Erythroblast (primary cell): ENCODE data around the gene WFIKKN2.
"Not testable (repeated sequence)": the region's sequence is repeated elsewhere in the genome, so short reads cannot be mapped to it uniquely, and the experiment has no call there.

Experiments
- DNase-seq, 2 experiments: peaks; one replicate each; lab custom pipeline; 2025; lab: John Stamatoyannopoulos, UW
- GATA1 ChIP-seq: IDR thresholded peaks from 2 replicates; pipeline ENCODE4 v1.6.1; 2011; ENCODE audit warnings: low read depth, mild to moderate bottlenecking, control low read depth, low read length, moderate library complexity
- POLR2A ChIP-seq: IDR thresholded peaks from 2 replicates; pipeline ENCODE4 v1.6.1; 2011; ENCODE audit warnings: mild to moderate bottlenecking, low read length

The WFIKKN2 gene

DNA sequence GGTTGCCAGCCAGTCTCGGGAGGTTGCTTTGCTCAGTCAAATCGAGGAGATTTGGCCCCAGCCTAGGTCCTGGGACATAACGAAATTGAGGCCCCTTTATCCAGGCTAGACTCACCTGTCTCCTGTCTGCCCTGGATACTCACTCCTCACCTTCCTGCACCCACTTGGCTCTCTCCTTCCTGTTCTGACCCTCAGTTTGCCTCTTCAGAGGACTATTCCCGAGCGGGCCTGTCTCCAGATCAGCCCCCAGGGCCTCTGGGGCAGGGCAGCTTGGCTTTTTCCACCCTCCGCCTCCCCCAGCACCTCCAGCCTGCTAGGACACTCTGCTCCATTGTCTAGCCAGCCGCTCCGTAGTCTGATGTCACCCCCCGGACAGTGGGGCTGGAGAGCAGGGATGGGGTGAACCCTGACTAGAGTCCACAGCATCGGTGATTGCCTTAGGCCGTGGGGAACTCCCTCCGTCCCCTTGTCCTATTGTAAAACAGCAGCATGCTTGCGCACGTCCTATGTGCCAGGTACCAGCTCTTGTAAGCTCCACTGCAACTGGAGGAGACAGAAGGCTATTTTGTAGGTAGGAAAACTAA lies 8.8 kb downstream of the WFIKKN2 start:
- TF ChIP-seq POLR2A, result no peak
- no peak for TF ChIP-seq GATA1

DNA sequence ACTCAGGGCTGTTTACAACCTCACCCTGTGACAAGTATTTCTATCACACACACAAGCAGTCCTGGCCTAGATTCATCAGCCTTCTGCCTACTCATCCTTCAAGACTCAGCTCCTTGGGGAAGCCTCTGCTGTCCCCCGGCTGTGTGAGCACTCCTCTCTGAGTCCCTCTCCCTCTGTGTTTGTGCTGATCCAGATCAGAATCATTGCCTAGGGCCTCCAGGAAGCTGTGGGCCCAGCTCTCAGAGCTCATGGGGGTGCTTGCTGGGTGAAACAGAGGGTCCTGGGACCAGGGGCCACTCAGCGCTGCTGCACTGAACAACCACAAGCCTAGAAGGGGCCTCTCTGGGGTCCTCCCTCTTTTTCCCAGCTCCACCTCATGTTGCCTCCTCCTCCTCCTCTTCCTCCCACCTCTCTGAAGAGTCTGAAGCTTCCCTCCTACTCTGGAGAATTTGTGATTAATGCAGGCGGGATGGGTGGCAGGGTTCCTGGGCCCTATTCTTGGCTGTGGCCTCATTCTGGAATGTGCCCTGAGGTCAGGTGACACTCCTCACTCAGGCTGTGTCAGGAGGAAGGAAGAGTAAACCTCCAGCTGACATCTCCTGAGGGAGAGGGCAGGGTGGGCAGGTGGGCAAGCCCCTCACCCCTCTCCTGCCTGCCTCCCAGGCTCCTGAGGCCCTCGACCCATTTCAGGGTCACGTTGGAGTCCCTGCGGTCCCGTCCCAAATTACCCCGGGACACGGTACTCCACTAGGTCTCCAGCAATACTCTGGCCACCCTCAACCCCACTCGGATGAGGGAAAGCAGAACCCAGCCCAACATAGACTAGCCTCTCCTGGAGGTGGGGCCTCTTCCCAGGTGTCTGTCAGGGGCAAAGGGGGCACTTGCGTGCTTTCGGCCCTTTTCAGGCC lies 10.1 kb downstream of the WFIKKN2 start:
- DNase-seq, result peak in 1 of 2 experiments; percentile 24
- TF ChIP-seq POLR2A, result no peak
- TF ChIP-seq GATA1, result no peak

More for the DNA sequence above, 8.8 kb downstream of the WFIKKN2 start:
- DNase-seq, result no peak

DNA sequence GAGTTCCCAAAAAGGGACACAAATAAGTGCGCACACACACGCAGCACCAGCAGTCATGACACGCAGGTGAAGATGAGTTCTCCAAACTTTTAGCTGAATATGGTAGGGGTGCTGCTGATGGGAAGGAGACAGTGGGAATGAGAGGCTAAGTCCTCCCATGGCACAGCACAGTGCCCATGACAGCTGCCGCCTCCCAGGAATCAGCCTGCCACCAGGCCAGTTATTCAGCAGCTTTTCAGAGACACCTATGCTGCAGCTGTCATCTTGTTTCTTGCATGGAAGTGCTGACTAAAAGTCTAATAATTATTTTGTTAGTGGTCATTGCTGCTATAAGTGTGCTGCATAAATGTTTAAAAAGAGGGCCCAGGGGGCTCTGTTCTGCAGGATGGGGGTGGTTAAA lies 12.2 kb downstream of the WFIKKN2 start:
- TF ChIP-seq GATA1 (no peak), POLR2A (no peak)
- DNase-seq, result no peak

DNA sequence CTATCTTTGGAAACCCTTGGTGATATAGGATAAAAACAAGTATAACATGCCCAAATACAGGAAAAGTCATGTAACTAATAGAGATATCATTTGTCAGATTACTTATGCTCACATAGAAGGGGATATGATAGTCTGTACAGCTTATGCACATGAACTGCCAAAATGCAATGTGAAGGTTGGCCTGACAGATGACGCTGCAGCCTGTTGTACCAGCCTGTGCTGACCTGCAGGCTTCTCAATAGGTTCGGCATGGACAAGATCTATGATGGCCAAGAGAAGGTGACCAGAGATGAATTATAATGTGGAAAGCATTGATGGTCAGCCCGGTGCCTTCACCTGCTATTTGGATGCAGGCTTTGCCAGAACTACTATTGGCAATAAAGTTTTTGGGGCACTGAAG lies 12.7 kb downstream of the WFIKKN2 start:
- DNase-seq, result no peak
- TF ChIP-seq GATA1, result no peak
- TF ChIP-seq POLR2A, result no peak

DNA sequence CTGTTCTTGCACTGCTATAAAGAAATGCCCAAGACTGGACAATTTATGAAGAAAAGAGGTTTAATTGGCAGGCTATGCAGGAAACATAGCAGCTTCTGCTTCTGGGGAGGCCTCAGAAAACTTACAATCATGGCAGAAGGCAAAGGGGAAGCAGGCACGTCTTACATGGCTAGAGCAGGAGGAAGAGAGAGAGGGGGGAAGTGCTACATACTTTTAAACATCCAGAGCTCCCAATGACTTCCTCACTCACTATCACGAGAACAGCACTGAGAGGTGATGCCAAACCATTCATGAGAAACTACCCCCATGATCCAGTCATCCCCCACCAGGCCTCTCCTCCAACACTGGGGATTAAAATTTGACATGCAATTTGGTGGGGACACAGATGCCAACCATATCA lies 13.3 kb downstream of the WFIKKN2 start:
- no peak for DNase-seq
- TF ChIP-seq GATA1, result no peak
- TF ChIP-seq POLR2A, result no peak

DNA sequence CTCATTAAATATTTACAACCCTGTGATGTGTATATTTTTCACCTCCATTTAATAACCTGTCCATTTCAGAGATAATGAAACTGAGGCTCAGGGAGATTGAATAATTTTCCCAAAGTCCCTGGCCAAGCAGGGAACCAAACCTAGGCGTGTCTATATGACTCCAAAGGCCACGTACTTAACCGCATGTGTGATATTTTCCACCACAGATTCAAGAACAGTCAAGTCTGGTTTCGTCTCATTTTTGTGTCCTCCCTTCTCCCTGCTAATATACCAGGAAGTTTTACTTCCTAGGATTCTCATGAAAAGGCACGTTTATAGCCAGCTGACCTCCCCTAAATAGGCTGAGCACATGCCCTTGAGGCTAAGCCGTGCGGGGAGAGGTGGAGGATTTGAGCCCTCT lies 15.3 kb downstream of the WFIKKN2 start:
- no peak for TF ChIP-seq POLR2A
- TF ChIP-seq GATA1, result no peak
- no peak for DNase-seq

DNA sequence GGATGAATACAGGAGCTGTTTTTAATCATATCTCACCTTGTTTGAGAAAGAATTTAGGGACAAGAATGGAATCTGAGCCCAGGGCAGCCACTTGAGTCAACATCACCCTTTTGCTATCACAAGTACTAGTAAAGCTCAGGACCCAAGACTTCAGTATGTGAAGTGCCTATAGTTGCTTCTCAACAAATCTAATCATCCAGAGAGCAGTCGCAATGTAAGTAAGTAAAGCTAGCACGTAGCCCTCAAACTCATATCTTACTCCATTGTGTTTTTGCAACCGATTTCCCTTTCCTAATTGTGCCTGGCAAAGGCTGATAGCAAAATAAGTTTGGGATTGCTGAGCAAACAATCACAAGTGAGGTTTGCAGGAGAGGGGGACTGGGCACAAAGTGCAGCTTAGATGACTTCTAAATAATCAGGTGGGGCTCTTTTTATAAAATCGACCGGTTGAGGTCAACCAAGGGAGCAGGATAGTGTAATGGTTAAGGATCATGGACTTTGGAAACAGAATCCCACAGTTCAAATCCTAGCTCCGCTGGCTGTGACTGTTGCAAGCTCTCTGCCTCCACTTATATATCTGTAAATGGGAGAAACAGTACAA lies 17.7 kb downstream of the WFIKKN2 start:
- peak in 1 of 2 experiments; percentile 23 for DNase-seq
- TF ChIP-seq POLR2A (no peak), GATA1 (no peak)

DNA sequence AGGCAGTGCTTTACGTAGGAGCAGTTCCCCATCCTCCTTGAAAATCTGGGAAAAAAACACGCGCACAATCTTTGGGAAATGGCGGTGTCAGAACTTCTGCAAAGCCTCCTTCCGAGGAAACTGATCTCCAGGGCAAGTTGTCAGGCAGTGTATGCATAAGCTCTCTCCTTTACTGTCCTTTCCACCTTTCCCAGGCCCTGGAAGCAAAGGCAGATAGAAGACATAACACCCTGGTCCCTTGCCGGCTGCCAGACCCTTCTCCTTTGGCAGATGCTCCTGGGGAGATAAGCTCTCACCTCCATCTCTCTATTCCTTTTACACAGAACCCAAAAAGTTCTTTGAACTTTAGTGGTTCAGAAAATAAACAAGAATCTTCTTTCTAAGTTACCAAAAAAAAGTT lies 18.4 kb downstream of the WFIKKN2 start:
- TF ChIP-seq POLR2A, result no peak
- no peak for TF ChIP-seq GATA1
- no peak for DNase-seq

DNA sequence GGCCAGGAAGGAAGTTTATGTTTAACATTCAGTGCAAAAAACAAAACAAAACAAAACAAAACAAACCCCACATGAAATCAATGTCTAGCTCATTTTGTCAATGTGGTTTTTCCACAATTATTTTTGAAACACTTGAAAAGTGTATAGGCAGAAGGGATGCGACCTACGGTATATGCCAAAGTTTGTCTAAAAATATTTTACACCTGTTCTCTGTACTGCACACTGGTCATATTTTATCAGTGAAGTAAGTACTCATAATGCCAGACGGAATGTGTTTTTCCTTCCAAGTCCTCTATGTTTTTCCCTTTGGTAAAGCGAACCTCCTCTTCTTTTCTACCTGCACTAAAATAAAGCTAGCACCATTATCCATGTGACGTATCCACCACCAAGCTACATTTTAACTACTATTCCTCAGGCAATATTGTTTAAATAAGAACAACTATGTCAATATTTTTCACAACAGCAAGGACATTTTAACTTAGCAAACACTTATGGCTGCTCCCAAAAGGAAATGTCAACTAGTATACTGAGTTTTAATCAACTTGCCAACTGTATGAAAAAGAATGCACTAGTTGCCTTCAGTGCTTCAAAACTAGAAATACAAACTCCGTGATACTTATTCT lies 20.4 kb downstream of the WFIKKN2 start:
- TF ChIP-seq GATA1 (no peak), POLR2A (no peak)
- DNase-seq, result no peak

DNA sequence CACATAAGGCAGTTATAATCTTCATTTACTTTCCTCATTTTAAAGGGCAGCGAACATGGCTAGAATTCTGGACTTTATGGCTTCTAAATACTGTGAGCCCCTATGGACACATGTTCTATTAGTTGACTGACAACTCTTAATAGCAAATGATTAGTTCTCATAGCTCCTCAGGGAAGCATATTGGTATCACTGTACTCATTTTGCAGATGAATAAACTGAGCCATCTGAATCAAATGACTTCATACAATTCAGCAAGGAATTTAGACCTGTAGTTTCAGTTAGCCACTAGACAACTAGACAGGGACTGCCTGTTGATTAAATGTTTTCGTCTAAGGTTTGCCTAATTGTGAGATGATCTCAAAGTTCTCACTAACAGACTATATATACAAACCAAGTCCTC lies 21.0 kb downstream of the WFIKKN2 start:
- DNase-seq, result no peak
- no peak for TF ChIP-seq POLR2A
- TF ChIP-seq GATA1, result no peak

DNA sequence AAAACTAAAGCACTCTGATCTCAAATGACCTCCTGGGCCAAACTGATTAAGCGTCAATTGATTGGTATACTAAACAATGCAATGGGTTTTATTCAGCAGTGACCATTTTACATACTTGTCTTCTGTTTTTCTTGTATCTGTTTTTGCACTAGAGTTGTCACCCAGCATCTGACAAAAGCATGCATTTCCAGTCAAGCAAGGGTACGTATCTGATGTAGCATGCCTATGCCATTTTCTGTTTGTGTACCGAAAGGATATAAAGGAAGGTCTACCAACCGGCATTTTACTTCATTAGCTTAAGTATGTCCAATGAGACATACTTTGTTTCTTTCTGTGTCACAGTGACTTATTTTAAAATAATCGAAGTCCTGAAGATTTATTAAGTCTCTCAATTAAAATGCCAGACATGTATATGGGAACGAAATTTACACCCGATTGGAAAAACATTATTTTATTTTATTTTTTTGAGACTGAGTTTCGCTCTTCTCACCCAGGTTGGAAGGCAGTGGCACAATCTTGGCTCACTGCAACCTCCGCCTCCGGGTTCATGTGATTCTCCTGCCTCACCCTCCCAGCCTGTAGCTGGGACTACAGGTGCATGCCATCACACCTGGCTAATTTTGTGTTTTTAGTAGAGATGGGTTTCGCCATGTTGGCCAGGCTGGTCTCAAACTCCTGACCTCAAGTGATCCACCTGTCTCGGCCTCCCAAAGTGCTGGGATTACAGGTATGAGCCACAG lies 23.3 kb downstream of the WFIKKN2 start:
- TF ChIP-seq POLR2A (no peak), GATA1 (no peak)
- no peak for DNase-seq

DNA sequence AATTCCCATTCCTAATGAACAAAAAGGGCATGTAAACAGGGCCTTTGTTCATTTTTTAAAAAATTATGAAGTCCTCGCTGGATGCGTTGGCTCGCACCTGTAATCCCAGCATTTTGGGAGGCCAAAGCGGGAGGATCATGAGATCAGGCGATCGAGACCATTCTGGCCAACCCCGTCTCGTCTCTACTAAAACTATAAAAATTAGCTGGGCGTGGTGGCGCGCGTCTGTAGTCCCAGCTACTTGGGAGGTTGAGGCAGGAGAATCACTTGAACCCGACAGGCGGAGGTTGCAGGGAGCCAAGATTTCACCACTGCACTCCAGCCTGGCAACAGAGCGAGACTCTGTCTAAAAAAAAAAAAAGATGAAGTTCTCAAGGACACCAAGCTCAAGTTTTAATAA lies 24.3 kb downstream of the WFIKKN2 start:
- DNase-seq, result not testable (repeated sequence)

DNA sequence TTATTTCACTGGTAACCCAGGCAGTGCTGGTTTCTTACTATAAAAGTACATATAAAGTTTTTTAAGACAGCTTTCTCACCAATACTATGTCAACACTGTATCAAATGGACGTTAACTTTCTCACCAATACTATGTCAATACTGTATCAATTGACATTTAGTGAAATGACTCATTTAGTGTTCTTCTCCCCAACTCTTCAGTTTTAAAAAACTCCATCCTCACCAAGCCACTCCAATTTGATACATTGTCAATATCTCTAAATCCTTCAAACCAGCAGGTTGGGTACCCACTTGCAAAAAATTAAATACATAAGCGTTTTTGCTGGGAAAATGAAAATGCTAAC lies 25.9 kb downstream of the WFIKKN2 start:
- TF ChIP-seq GATA1, result no peak
- no peak for TF ChIP-seq POLR2A
- no peak for DNase-seq
